ENCODE data around the gene ARPC1A.
"Not testable (repeated sequence)": the region's sequence is repeated elsewhere in the genome, so short reads cannot be mapped to it uniquely, and the experiment has no call there.

Gene ARPC1A

DNA sequence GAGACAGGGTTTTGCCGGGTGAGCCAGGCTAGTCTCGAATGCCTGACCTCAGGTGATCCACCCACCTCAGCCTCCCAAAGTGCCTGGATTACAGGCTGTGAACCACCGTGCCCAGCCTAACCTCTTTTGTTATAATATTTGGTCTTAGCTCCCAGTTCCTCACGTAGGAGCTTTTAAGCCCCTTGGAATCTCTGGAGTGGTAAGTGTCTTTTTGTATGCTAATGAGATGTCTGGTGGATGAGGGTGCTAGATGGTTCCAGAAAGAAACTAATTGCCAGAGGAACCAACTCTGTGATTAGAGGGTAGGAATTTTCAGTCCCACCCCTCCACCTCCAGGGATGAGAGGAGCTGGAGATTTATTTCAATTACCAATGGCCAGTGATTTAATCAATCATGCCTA, 5.3 kb upstream of the ARPC1A start:
- no peak for DNase-seq (ENCODE audit: extremely low read depth in 1 of 2, low read depth in 1 of 2)

DNA sequence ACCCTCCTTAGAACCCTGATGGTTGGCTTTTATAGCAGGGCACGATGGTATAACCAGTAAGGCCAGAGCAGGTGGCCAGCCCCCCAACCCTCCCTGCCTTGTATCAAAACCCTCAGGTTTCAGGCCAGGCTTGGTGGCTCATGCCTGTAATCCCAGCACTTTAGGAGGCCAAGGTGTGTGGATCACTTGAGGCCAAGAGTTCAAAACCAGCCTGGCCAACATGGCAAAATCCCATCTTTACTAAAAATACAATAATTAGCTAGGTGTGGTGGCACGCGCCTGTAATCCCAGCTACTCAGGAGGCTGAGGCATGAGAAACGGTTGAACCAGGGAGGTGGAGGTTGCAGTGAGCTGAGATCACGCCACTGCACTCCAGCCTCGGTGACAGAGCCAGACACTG, 3.0 kb upstream of the ARPC1A start:
- DNase-seq (ENCODE audit: extremely low read depth in 1 of 2, low read depth in 1 of 2) = not testable (repeated sequence)

DNA sequence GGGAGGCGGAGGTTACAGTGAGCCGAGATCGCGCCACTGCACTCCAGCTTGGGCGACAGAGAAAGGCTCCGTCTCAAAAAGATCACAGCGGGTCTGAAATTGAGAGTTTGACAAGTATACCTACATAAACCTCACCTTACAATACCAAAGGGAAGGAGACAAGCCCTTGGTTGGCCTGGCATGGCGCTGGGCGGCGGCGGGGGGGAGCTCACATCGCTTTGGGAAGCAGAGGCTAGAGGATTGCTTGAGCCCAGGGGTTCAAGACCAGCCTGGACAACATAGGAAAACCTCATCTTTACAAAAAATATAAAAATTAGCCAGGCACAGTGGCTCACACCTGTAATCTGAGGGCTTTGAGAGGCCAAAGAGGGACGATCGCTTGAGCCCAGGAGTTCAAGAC, 1.1 kb upstream of the ARPC1A start:
- no peak for DNase-seq (ENCODE audit: extremely low read depth in 1 of 2, low read depth in 1 of 2)

DNA sequence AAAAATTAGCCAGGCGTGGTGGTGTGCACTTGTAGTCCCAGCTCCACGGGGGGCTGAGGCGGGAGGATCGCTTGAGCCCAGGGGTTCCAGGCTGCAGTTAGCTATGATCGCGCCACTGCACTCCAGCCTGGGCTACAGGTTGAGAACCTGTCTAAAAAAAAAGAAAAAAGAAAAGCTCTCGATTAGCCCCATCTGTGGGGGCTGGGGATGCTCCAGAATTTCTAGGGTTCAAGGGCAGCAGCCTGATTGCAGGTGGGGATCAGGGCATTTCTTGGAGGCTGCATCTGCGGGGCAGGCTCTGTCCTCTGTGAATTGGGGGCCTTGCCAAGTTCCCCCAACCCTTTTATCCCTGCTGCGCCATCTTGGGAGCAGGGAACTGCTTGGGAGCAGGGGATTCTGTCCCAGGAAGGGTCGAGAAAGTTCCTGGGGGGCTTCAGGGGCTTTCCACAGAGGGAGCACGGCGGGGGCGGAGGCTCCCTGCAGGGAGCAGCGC, 651 bp upstream of the ARPC1A start:
- DNase-seq (ENCODE audit: extremely low read depth in 1 of 2, low read depth in 1 of 2) = no peak

DNA sequence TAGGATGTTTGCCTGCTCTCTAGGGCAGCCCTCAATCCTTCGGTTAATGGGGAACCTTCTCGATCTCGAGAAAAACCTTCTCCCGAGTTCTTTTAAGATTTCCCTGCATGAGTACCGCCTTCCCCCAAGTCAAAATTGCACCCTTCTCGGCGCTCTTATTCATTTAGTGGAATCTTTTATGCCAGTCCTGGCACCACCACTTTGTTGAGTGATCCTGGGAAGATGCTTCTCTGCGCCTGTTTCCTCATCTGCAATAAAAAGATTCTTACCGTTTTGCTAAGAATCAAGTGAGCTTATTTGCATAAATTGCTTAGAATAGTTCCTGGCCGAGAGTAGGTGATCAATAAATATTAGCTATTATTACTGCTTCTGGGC, 697 bp downstream of the ARPC1A start:
- DNase-seq (ENCODE audit: extremely low read depth in 1 of 2, low read depth in 1 of 2) = no peak

DNA sequence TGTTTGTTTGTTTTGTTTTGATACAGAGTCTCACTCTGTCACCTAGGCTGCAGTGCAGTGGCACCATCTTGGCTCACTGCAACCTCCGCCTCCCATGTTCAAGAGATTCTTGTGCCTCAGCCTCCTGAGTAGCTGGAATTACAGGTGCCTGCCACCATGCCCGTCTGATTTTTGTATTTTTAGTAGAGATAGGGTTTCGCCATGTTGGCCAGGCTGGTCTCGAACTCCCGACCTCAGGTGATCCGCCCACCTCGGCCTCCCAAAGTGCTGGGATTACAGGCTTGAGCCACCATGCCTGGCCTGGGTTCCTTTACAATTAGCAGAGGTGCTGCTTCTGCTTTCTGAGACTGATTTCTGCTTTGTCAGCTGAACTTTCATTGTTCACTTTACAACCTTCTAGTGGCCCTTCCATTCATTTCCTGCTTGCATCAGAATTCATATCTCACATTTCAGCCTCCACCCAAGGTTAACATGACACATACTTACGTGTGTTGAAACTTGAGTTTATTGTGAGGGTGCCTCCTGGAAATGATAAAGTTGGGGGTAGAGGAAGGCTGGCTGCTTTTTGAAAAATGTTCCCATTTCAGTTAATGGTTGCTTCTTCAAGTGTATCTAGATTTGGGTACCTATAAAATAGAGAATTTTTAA, 4.7 kb downstream of the ARPC1A start:
- not testable (repeated sequence) for DNase-seq (ENCODE audit: extremely low read depth in 1 of 2, low read depth in 1 of 2)

DNA sequence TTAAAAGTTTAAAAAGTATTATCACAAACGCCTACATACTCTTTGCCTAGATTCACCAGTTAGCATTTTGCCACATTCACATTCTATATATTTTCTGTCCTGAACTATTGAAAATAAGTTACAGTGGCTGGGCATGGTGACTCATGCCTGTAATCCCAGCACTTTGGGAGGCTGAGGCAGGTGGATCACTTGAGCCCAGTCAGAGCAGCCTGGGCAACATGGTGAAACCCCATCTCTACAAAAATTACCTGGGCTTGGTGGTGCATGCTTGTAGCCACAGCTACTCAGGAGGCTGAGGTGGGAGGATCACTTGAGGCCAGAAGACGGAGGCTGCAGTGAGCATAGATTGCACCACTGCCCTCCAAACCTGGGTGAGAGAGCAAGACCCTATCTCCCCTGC, 5.3 kb downstream of the ARPC1A start:
- no peak for DNase-seq (ENCODE audit: extremely low read depth in 1 of 2, low read depth in 1 of 2)

DNA sequence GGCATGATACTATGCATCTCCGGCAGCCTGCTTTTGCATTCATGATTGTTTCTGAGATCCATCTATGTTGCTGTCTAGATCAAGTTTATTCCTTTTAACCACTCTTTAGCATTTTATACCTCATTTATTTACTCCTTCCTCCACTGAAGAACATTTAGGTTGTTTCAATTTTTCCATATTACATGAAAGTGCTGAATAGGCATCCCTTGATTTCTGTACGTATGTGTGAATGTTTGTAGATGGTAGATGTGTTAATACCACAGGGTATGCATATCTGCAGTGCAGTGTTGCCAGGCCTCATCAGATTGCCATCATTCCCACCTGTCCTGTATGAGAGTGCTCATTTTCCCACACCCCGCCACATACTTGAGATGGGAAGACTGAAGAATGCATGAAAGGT, 13.9 kb downstream of the ARPC1A start:
- DNase-seq (ENCODE audit: extremely low read depth in 1 of 2, low read depth in 1 of 2) = no peak

DNA sequence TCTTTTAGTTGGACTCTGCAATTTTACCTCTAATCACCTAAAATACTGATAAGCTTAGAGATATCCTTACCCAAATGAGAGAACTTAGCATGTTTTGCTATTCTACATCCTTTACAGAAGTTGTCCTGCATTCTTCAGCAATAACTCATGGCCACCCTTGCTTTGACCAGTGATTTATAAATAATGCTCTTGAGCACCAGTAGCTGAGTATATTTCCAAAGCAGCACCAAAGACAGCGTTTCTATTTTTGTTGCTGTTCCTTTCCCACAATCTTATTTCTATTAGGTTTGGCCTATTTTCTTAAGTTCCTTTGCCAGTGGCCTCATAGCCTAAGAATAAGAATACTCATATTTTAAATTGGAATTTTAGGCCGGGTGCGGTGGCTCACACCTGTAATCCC, 15.0 kb downstream of the ARPC1A start:
- DNase-seq (ENCODE audit: extremely low read depth in 1 of 2, low read depth in 1 of 2) = no peak

DNA sequence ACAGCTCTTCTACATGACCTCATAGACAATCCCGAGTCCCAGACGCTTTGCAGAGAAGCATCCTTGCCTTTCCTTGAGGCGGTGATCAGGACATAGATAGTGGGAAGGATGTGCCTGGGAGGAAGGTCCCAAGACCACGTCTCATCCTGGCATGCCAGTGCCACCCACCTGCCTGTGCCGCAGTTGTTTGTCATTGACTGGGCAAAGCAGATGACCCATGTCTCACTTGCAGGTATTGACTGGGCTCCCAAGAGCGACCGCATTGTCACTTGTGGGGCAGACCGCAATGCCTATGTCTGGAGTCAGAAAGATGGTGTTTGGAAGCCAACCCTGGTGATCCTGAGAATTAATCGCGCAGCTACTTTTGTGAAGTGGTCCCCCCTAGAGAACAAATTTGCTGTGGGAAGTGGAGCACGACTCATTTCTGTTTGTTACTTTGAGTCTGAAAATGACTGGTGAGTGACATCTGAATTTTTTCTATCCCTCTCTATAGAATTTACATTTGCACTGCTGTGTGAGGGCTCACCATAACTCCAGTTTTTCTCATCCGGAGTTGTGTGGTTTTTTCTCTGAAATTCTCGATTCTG, 18.5 kb downstream of the ARPC1A start:
- DNase-seq (ENCODE audit: extremely low read depth in 1 of 2, low read depth in 1 of 2) = no peak

DNA sequence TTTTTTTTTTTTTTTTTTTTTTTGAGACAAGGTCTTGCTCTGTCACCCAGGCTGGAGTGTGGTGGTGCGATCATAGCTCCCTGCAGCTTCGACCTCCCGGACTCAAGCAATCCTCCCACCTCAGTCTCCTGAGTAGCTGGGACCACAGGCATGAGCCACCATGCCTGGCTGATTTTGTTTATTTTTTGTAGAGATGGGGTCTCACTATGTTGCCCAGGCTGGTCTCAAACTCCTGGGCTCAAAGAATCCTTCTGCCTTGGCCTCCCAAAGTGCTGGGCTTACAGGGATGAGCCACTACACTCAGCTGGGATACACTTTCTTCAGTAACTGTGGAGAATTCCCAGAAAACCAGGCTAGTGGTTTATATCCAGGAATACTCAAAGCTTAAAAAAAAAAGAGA, 24.9 kb downstream of the ARPC1A start:
- not testable (repeated sequence) for DNase-seq (ENCODE audit: extremely low read depth in 1 of 2, low read depth in 1 of 2)

DNA sequence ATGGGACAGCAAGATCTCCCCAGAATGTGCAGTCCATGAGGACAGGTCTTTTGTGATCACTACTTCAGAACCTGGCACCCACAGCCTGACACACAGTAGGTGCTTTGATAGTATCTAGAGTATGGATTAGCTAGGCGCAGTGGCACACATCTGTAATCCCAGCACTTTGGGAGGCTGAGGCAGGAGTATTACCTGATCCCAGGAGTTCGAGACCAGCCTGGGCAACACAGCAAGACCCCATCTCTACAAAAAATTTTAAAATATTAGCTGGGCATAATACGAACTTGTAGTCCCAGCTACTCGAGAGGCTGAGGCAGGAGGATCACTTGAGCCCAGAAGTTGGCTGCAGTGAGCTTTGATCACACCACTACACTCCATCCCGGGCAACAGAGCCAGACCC, 26.5 kb downstream of the ARPC1A start:
- DNase-seq (ENCODE audit: extremely low read depth in 1 of 2, low read depth in 1 of 2) = no peak

DNA sequence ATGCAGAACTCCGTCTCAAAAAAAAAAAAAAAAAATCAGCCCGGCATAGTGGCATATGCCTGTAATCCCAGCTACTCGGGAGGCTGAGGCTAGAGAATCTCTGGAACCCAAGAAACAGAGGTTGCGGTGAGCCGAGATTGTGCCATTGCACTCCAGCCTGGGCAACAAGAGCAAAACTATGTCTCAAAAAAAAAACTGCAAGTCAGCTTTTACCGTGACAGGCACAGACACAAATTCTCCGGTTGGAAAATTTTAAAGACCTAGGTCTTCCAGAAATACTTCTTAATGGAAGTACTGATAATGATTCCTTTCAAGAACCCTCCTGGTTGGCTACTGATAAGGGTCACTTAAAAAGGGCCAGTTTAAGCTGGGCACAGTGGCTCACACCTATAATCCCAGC, 29.4 kb downstream of the ARPC1A start:
- DNase-seq (ENCODE audit: extremely low read depth in 1 of 2, low read depth in 1 of 2) = no peak

DNA sequence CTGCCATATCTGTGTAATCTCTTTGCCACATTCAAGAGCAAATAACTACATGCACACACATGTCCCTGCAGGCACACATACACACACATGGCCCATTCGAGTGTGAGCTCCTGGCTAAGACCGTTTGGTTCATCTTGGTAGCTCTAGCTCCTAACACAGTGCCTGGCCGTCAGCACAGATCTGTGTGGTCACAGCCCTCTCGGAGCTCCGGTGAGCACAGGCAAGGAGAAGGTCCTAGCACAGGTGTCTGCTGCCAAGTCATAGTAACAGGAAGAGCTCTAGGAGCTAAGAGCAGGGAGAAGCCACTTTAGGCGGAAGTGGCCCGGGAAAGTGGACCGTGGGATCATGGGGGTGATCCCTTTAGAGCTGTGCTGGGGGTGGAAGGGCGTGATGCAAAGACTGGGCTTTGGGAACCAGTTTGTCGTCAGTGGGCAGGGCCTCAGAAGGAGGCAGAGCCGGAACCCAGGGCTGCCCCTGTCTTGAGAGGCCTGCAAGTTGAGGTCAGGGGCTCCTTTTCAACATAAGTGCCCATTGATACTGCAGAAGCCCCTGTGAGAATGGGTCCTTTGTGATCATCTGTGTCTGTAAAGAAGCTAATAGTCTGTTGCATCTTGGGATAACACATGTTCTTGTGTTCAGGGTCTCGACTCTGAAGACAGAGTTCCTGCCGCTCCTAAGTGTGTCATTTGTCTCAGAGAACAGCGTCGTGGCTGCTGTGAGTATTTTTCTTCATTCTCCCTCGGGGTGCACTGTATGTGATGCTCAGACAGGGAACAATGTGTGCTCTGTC, 32.2 kb downstream of the ARPC1A start:
- DNase-seq (ENCODE audit: extremely low read depth in 1 of 2, low read depth in 1 of 2) = no peak

DNA sequence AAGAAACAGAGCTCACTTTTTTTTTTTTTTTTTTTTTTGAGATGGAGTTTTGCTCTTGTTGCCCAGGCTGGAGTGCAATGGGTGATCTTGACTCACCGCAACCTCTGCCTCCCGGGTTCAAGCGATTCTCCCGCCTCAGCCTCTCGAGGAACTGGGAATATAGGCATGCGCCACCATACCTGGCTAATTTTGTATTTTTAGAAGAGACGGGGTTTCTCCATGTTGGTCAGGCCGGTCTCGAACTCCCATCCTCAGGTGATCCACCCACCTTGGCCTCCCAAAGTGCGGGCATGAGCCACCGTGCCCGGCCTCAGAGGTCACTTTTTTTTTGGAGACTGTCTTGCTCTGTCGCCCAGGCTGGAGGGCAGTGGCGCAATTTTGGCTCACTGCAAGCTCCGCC, 32.8 kb downstream of the ARPC1A start:
- DNase-seq (ENCODE audit: extremely low read depth in 1 of 2, low read depth in 1 of 2) = not testable (repeated sequence)

DNA sequence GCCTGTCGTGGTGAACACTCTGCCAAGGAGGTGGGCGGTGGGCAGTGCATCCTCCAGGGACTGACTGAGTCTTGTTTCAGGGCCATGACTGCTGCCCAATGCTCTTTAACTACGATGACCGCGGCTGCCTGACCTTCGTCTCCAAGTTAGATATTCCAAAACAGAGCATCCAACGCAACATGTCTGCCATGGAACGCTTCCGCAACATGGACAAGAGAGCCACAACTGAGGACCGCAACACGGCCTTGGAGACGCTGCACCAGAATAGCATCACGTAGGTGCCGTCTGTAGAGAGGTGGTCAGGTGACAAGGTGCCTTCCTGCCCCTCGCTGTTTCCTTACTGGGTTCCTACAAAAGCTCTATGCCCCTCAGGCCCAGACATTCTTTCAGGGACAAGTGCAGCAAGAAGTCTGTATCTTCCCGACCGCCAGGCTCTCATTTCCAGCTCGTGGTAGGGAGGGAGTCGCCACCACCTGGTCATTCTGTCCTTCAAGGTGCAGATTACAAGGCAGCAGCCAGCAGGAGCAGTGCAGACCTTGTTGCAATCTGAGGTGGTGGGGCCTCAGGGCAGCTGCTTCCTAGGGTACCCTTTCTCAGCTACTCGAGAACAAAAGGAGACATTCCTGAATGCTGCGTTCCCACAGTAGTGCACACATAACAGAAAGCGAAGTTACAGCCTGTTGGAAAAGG, 33.9 kb downstream of the ARPC1A start:
- DNase-seq (ENCODE audit: extremely low read depth in 1 of 2, low read depth in 1 of 2) = no peak

DNA sequence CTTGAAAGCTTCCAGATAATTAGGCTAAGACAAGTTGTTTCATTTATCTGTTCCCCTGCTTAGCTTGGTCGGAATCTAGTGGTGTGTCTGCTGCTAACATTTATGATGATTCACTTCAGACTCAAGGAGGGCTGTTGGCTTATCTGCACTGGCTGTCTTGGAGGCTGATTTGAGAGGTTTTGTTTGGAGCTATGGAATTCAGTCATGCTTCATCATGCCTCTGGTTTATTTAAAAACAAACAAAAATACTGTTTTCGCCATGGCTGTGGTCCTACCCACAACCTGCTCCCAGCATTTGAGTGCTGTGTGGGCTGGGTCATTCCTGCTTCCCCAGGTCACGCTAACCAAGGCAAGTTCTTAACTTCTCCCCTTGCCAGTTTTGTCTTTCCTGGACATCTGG, 37.1 kb downstream of the ARPC1A start:
- DNase-seq (ENCODE audit: extremely low read depth in 1 of 2, low read depth in 1 of 2) = no peak

DNA sequence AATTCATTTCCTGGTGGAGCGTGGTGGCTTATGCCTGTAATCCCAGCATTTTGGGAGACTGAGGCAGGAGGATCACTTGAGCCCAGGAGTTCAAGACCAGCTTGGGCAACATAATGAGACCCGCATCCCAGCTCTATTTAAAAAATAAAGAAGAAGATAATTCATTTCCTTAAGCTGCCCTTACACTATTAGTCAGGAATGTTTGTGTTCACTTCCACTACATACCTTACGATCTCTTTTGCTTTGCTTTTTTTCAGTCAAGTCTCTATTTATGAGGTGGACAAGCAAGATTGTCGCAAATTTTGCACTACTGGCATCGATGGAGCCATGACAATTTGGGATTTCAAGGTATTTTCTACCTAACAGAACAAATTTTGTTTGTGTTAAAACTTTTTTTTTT, 37.6 kb downstream of the ARPC1A start:
- no peak for DNase-seq (ENCODE audit: extremely low read depth in 1 of 2, low read depth in 1 of 2)

DNA sequence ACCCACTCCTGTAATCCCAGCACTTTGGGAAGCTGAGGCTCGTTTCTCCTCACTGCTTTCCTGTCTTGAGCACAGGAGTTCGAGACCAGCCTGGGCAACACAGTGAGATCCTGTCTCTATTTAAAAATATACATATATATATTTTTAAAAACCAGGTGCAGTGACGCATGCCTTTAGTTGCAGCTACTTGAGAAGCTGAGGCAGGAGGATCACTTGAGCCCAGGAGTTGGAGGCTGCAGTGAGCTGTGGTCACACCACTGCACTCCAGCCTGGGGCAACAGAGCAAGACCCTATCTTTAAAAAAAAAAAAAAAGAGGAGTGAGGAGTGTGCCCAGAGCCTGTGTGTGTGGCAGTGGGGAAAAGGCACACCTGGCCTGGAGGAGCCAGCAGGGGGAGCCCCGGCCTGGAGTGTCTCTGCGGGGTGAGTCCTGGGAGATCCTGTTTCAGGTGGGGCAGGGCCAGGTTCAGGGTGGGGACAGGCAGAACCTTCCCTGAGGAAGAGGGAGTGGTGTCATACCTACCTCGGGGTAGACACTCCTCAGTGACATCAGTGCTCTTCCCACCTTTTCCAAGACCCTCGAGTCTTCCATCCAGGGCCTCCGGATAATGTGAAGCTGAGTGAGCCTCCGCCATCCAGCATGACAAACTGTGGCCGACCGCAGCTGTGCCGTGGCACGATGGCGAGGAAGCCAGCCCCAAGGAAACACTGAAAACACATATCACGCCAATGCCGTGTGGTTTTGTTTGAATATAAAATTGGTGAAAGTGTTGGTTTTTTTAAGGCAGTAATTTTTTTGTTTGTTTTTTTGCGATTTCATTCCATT, 39.8 kb downstream of the ARPC1A start:
- DNase-seq (ENCODE audit: extremely low read depth in 1 of 2, low read depth in 1 of 2) = peak in 1 of 2 donors; percentile 61

DNA sequence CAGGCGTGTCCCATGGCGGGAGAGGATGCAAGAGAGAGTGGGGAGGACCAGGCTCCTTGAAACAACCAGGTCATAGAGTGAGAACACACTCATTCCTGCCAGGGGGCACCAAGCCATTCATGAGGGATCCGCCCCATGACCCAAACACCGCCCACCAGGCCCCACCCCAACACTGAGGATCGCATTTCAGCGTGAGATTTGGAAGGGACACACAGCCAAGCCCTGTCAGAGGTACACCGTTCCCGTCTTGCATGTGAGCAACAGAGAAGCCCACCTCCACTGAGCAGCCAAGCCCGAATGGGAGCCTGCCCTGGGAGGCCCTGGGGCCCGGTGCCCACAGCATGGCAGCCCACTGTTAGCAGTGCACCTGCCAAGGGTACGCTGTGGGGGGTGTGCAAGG, 40.9 kb downstream of the ARPC1A start:
- no peak for DNase-seq (ENCODE audit: extremely low read depth in 1 of 2, low read depth in 1 of 2)
